ENCODE measurements around the gene SCML1.

The SCML1 gene, protein sequence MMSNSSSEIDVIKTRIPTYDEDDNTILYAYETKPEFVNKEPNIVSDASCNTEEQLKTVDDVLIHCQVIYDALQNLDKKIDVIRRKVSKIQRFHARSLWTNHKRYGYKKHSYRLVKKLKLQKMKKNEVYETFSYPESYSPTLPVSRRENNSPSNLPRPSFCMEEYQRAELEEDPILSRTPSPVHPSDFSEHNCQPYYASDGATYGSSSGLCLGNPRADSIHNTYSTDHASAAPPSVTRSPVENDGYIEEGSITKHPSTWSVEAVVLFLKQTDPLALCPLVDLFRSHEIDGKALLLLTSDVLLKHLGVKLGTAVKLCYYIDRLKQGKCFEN

DNA sequence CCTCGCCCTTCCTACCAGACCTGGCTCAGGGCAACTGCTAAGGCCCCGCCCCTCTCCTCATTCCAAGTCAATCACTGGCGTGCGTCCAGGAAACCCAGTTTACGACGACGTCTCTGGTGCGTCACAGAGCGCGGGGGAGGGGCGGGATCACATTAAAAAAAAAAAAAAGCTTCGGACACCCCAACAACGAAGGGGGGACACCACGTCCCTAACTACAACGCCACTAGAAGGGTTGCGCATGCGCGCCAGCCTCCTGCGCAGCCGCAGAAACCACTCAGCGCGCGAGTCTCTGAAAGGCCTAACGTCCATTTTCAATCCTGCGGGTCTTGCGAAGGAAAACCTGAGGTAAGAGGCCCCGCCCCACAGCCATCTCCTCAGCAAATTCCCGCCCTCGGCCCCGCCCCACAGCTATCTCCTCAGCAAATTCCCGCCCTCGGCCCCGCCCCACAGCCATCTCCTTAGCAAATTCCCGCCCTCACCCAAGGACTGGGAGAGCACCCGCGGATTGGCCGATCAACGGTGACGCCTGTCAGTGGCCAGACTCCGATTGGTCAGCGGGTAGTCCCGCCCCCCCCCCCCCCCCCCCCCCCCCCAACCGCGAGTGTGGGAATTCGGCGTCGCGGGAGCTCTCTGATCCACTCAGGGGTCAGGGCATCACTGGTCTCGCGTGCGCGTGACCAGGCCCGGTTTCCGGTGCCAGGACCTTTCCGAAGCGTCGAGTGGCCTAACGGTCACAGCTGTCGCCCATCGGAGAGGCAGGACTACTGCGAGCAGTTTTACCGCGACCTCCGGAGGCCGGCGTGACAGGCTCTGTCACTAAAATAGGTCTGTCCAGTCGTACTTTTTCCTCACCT lies at the start of gene SCML1:
Gene SCML1 (plus strand): TSS at position 638 of the 854 bp plus-strand sequence. CDS start 6,694 bp downstream, outside the sequence.
- DNase-seq = peak; percentile 94 to 96 (median 95)

DNA sequence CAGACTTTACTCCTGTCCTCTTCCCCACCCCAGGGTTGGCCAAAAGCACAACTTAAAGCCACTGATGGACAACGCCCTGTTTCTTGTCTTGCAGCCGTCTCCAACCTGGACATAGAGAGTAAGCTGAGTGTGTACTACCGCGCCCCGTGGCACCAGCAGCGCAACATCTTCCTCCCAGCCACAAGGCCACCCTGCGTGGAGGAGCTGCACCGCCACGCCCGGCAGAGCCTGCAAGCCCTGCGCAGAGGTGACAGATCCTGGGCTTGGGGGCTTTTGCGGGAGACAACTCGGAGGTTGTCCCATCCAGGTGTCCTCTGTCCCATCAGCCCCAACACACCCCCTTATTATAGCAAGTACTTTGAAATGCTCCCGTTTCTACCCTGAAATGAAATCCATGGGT lies 49.6 kb upstream of the SCML1 start:
- DNase-seq = no peak

DNA sequence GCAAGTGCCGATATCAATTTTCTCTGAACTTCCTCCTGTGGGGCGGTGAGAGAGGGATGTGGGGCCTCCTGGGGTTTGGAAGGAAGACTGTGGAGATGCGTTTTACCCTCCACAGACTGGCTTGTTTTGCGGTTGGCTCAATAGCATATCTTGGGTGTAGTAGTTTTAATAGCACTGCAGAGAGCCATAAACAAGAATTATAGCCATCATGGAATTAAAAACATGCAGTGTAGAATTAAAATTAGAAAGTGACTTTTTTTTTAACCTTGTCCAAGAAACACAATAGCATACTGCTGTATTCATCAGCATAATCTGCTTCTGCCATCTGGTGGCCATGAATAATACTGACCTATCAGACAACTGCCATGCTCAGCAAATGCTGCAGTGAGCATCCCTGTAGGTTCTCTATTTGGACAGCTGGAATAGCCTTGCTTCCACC lies 47.3 kb upstream of the SCML1 start:
- DNase-seq = peak; percentile 59 to 63 (median 61)

DNA sequence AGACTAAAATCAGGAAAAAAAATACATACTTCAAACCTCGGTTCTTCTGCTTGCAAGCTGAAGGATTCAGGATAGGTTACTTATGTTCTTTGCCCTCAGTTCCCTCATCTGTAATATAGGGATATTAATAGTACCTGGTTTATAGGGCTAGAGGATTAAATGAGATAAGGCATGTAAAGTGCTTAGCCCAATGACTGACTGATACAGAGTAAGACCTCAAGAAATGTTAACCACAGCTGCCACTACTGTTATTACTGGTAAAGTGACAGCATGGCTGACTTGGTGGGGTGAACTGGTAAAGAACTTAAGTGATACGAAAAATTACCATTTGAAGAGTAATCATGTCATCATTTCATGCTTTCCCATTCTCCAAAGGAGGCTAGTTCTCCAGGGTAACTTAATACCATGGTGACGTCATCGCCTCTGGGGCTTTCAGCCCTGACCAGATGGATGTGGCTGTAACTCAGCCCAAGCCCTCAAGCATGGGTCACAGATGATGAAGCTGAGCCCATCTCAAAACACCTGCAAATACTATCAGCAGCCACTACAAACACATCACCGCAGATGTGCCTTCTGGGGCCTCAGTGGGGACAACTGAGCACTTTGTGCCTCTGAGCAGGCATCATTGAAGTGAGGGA lies 44.5 kb upstream of the SCML1 start:
- DNase-seq = no peak

DNA sequence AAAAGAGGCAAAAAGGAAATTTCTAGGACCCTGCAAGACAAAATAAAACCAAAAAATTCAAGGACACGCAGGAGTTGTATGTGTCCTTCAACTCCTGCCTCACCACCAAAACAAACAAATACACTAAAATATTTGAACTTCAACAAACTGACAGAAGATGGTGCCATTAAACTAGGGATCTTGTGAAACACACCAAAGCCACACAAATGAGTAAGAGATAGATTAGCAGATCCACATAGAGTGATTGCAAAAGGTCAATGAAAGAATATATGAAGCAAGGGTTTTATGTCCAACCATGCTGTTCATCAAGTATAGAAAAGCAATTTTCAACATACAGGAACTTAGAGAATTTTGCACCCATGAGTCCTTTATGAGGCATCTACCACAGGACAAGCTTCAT lies 40.1 kb upstream of the SCML1 start:
- no peak for DNase-seq

DNA sequence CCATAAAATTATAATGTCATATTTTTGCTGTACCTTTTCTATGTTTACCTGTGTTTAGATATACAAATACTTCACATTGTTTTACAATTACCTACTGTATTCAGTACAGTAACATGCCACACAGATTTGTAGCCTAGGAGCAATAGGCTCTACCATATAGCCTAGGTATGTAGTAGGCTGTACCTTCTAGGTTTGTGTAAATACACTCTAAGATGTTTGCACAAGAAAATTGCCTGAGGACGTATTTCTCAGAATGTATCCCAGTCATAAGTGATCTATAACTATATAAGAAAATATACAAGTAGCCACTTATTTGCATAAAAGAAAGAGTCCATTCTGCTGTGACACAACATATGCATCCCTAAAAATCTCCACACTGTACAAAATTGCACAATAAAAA lies 36.3 kb upstream of the SCML1 start:
- DNase-seq = no peak

DNA sequence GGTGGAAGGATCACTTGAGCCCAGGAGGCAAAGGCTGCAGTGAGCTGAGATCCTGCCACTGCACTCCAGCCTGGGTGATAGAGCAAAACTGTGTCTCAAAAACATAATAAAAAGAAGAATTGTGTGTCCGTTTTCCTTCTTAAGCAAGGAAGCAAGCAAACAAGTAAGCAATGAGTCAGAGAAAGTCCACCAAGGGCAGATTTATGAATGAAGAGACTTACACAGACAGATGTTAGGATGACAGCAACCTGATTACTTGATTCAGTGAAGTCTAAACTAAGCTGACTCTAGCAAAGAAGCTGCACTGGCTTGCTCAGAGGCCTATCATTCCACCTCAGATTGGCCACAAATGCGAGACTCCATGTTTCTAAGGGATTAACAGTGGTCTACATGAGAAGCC lies 34.1 kb upstream of the SCML1 start:
- no peak for DNase-seq

DNA sequence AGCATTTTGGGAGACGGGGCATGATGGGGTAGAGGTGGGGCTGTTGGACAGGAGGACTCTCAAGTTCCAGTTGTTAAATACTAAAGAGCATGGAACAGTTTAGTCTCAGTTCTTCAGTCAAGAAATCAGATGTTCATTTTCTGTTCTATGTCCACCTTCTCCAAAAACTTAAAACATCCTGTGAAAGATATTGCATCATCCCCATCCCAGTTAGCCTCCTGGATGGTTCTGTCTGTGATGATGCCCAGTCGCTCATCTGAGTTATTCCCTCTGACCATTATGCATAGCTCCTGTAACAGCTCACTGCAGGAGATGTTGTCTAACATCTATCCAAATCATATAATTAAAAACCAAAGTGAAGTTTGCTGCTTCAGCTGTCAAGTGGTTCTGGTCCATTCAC lies 32.1 kb upstream of the SCML1 start:
- DNase-seq = no peak

DNA sequence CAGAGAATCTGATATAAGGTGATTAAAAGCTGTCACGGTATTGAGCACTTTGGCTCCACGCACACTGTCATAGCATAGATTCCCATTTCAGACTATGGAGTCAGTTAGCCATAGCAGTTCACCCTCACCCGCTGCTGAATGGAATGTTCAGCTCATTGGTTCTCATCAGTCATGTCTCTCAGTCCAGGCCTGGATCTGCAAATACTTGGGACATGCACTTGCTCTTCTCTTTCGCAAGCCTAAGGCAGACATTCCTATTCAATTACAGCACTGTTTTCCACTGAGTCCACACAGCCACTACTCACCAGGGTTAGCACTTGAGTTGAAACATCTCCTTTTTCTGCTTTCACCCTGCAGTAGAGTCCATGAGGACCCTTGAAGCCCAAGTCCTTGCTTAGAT lies 30.6 kb upstream of the SCML1 start:
- DNase-seq = no peak

DNA sequence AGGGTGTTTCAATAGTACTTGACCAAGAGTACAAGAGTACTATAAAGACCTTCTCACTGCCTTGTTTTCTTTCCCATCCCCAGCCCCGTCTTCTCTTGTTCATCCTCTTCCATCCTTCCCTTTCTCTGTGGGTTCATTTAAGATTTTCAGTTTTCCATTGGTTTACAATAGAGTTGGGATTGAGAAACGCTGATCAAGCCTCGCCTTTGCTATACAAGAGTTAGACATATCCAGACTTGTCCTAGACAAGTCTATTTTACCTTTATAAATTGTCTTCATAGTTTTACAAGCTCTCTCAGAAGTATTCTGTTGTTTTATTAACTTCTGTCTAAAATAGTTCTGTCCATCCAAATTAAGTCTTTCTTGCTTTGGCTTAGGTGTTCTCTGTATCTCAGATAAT lies 29.6 kb upstream of the SCML1 start:
- DNase-seq = no peak

DNA sequence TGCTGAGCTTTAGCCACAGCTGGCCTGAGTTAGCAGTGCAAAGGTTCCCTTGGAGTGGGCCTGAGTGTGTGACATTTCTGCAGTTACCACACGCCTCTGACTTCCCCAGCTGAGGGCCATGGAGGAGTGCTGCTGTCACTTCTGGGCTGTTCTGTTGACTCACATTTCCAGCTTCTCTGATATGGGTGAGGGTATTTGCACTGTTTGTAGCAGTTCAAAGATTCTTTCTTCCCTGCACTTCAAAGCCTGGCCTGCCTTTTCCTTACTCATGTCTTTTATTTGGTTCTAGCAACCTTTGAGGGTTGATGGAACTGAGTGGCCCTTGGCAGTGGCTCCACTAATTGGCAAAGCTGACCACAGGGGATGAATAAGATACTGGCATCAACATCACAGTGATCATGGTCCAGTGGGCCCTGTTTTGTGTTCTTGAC lies 26.4 kb upstream of the SCML1 start:
- peak; percentile 25 to 42 (median 30) for DNase-seq

DNA sequence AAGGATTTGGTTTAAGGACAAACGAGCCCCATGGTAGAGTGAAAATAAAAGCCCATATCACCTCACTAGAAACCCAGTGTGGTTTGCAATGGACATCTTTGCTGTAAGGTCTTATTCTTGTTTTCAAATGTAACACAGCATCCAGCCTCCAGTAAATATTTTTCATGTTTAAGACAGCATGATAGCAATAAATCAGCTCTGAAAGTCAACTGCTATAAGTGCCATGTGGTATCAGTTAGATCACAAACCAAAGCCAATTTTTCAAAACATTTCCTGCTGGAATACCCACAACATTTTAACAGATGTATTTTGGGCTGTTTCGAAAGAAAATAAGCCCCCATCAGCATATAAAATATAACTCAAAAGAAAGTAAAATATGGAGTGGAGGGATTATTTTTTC lies 24.0 kb upstream of the SCML1 start:
- DNase-seq = no peak

DNA sequence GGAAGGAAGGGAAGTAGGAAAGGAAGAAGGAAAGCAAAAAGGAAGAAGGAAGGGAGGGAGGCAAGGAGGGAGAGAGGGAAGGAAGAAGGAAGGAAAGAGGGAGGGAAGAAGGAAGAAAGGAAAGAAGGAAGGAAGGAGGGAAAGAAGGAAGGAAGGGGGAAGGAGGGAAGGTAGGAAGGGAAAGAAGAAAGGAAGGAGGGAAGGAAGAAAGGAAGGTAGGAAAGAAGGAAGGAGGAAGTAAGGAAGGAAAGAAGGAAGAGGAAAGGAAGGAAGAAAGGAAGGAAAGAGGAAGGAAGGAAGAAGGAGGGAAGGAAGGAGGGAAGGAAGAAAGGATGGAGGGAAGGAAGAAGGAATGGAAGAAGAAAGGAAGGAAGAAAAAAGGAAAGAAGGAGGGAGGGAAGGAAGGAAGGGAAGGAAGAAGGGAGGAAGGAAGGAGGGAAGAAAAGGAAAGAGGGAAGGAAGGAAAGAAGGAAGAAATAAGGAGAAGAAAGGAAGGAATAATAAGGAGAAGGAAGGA lies 18.6 kb upstream of the SCML1 start:
- DNase-seq = no peak

DNA sequence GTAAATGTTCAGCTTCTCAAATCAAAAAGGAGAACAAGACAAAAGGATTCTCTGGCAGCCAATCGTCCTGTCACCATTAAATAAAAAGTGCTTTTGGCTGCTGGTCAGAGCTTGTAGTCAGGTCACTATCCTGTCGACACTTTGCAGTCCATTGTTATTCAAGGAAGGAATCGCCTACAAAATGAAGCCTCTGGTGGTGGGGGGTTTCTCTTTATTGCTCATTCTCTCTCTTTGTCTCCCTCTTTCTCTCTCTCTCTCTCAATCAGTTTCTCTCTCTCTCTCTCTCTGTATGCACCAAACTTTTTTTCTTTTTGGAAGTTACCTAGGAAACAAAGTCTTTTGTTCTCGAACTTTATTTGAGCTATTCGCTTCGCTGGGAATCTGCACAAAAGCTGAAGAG lies 17.6 kb upstream of the SCML1 start:
- no peak for DNase-seq

DNA sequence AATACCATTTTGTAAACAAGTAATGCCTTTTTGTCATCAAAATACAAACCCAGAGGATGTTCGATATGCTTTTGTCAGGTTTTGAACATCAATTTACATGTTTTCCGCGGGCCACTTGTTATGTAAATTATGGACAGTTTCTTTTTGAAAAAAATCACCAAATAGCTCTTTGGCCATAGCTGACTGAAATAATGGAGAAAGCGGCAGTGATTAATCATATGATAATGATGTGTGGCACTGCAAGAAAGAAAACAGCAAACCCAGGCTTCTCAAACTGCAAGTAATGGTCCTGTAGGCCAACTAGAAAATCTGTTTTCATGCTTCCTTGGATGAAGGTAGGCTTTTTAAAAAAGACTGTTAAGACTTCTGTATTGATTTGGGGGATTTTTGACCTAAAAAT lies 15.6 kb upstream of the SCML1 start:
- DNase-seq = no peak

DNA sequence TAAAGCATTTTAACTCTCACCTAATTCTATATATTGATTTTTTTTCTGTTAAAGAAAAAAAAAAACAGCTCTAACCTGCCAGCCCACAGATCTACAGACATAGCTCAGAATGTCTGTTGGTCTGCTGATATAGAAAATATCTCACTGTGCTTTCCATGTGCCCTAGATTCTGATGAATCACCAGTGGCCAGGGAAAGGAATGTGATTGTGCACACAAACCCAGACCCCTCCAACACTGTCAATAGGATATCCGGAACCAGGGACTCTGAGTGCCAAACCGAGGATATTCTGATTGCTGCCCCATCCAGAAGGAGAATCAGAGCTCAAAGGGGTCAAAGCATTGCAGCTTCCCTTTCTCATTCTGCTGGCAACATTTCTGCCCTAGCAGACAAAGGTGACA lies 12.1 kb upstream of the SCML1 start:
- DNase-seq = no peak

DNA sequence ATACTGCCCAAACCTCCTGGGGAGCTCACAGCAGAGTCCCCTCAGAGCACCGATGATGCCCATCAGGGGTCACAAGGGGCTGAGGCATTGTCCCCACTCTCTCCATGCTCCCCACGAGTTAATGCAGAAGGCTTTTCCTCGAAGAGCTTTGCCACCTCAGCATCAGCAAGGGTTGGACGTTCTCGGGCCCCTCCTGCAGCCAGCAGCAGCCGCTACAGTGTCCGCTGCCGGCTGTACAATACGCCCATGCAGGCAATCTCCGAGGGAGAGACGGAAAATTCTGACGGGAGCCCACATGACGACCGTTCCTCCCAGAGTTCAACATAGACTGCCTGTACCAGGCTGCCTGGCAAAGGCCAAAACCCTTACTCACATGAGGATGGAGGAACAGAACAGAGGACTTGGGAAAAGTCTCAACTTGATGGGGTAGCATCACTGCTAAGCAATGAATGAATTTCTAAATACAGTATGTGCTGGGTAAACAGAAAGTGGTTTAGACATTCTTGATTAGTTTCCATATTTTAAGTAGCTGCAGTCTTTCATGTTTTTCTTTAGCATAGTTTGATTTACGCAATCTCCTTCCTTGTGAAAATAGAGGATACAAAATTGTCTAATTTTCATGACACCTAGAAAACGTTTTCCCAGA lies 5.0 kb upstream of the SCML1 start:
- DNase-seq = no peak

DNA sequence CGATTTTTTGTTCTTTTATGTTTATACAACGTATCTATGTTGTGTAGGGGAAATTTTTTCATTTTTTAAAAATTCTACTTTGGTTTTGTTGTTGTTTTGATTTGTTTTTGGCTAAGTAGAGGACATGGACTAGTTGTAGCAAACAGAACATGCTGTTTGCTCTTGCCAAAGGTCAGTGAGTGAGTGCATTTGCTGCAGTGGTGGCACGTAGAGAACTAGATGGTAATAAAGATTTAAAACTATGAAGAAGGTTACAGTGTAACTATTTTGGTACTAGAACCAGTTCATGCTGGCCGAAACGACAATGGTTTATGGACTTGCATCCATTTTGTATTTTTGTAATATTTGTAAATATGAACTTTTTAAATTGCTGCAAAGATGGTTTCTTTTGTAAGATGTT lies 1.9 kb upstream of the SCML1 start:
- no peak for DNase-seq

DNA sequence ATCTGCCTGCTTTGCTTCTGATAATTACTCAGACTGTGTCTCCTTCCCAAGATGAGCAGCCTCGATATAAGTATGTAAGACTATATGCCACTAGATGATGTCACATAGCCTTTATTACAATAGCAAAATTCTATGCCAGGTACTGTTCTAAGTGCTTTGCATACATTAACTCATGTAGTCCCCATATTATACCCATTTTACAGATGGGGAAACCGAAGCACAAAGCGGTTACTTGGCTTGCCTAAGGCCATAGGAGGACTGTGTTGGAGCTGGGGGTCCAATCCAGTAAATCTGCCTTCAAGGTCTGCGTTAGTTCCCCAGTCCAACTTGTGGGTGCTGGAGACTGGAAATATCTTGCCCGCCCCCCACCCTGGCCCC lies 826 bp upstream of the SCML1 start:
- DNase-seq = no peak

DNA sequence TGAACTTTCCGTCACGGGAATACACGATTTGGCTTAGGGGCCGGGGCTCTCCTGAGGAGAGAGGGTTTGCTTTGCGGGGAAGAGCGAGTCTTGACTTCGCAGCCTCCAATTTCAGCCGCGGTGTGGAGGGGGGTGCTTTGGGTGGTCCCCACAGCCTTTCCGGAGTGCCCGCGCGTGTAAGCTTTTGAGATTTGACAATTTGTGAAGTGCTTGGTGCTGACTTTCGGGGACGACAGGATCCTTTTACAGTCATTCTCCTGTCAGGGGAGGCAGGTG lies 355 bp downstream of the SCML1 start:
- DNase-seq = no peak

DNA sequence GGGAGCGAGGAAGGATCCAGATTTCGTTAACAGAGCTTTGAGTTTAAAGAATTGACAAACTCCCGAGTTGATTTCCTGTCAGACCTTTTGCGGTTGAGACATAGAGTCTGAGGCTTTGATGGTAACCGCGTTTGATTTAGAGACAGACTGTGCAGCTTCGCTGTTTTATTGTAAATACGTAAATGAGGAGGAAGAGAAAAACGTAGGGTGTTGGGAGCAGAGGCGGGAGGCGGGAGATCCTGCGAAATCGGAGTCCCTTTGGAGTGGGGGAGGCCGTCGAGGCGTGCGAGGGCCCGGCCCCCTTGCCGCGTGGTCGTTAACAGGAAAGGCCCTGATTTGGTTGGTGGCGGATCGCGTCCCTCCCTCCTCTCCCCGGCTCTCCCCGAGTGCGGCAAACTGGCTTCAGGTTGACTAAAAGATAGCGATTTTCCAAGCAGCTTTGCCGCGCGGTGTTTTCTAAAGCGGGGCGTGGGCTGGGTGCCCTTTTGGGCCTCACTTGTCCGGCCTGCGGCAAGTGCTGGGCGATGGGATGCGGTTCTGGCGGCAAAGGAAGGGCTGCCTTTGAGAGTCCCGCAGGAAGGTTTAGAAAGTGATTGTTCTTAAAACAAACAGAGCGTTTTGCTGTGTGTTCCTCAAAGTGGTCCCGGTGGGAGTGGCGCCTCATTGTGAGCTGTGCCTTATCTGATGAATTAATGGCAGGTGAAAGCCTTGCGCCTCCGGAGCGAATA lies 857 bp downstream of the SCML1 start:
- DNase-seq = peak; percentile 29 to 56 (median 50)

DNA sequence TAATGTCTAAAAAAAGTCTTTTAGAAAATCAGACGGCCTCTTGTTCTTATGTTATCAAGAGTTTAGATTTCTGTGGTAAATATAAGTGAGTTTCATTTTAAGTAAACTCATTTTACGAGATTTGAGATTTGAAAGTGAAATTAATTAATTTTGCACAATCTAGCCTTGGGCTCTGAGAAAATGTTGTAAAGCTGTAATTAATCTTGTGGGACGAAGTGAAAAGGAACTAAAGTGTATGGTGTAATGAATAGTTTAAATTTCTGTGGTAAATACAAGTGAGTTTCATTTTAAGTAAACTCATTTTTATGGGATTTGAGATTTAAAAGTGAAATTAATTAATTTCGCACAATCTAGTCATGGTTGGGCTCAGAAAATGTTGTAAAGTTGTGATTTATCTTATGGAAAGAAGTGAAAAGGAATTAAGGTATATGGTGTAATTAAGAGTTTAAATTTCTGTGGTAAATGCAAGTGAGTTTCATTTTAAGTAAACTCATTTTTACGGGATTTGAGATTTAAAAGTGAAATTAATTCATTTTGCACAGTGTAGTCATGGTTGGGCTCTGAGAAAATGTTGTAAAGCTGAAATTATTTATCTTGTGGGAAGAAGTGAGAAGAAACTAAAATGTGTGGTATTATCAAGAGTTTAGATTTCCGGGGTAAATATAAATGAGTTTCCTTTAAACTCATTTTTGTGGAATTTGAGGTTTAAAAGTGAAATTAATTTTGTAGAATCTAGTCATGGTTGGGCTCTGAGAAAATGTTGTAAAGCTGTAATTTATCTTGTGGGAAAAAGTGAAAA lies 1.6 kb downstream of the SCML1 start:
- peak in 1 of 3 donors; percentile 33 for DNase-seq

All from suppressor macrophage treated with lipopolysaccharide for 1 hour (primary cell).